IMR-90 (cell line): ENCODE measurements around the gene MAPKAP1. TPM values are rescaled to one million over a fixed set of nuclear protein-coding genes. Genes with fewer than 3 reads are reported as not detected.

Experiments used
- ATAC-seq: fragments of 200-7000 bp; cut with Tn5 transposase; 2 replicates; pipeline ENCODE4 v1.9.1; 2020; ENCODE audit warnings: low read depth, mild to moderate bottlenecking, moderate library complexity
- BruUV-seq: library from RNA; stranded (reverse); fragments of 400-500 nt; replicated peaks from 2 replicates; lab custom pipeline; 2021; lab: Mats Ljungman, UMichigan
- CTCF ChIA-PET: fragments of 300-600 bp; formaldehyde crosslinking; extraction: SDS; loops from one replicate; lab custom pipeline; 2021; ENCODE audit warnings: antibody characterized with exemption; lab: Yijun Ruan, JAX
- POLR2A ChIA-PET: fragments of 300-600 bp; sonication (Branson Sonifier 250); formaldehyde crosslinking; loops from one replicate; lab custom pipeline; 2022; ENCODE audit warnings: antibody characterized with exemption; ENCODE audit not compliant: unreplicated experiment; lab: Charles Lee
- DNase-seq: peaks from one replicate; pipeline ENCODE4 v3.0.0; 2013
- H2AFZ ChIP-seq: replicated peaks from 2 replicates; pipeline ENCODE3; 2013; ENCODE audit warnings: low read length, mild to moderate bottlenecking; ENCODE audit not compliant: poor library complexity
- H2AK5ac ChIP-seq: 2 replicates; pipeline ENCODE4 v1.6.1; 2013; ENCODE audit warnings: low read depth, low read length, inconsistent platforms
- H2AK9ac ChIP-seq: replicated peaks from 2 replicates; pipeline ENCODE3; 2013; ENCODE audit warnings: mild to moderate bottlenecking, low read depth, low read length, moderate library complexity; ENCODE audit not compliant: poor library complexity
- H2BK120ac ChIP-seq: 2 replicates; pipeline ENCODE4 v1.6.1; 2013; ENCODE audit warnings: low read depth, low read length, inconsistent platforms
- H2BK15ac ChIP-seq: 3 replicates; pipeline ENCODE4 v1.6.1; 2013; ENCODE audit warnings: low read depth, low read length, inconsistent platforms
- H2BK20ac ChIP-seq: 2 replicates; pipeline ENCODE4 v1.6.1; 2013; ENCODE audit warnings: low read depth, mild to moderate bottlenecking, inconsistent platforms, low read length, moderate library complexity
- H2BK5ac ChIP-seq: 2 replicates; pipeline ENCODE4 v1.6.1; 2013; ENCODE audit warnings: mild to moderate bottlenecking, low read depth, low read length, inconsistent platforms; ENCODE audit not compliant: poor library complexity, severe bottlenecking
- H3K14ac ChIP-seq: replicated peaks from 2 replicates; pipeline ENCODE4 v1.6.1; 2013; ENCODE audit warnings: low read depth, low read length, inconsistent platforms
- H3K18ac ChIP-seq: 2 replicates; pipeline ENCODE4 v1.6.1; 2013; ENCODE audit warnings: low read depth, low read length, control low read depth
- H3K23ac ChIP-seq: 2 replicates; pipeline ENCODE4 v1.6.1; 2013; ENCODE audit warnings: low read depth, low read length, inconsistent platforms
- H3K27ac ChIP-seq: 2 replicates; pipeline ENCODE4 v1.5.1; 2013; ENCODE audit warnings: mild to moderate bottlenecking, control low read depth, low read length; ENCODE audit not compliant: insufficient read depth
- H3K27me3 ChIP-seq: 2 replicates; pipeline ENCODE4 v1.6.1; 2013; ENCODE audit warnings: low read length; ENCODE audit not compliant: control insufficient read depth, insufficient read depth
- H3K36me3 ChIP-seq: 2 replicates; pipeline ENCODE4 v1.6.1; 2013; ENCODE audit warnings: low read length, mixed read lengths; ENCODE audit not compliant: control insufficient read depth, insufficient read depth
- H3K4ac ChIP-seq: 2 replicates; pipeline ENCODE4 v1.6.1; 2013; ENCODE audit warnings: low read depth, low read length, inconsistent platforms
- H3K4me1 ChIP-seq: 2 replicates; pipeline ENCODE4 v1.6.1; 2013; ENCODE audit warnings: low read length, mixed read lengths; ENCODE audit not compliant: control insufficient read depth, insufficient read depth
- H3K4me2 ChIP-seq: 2 replicates; pipeline ENCODE4 v1.6.1; 2013; ENCODE audit warnings: low read depth, mild to moderate bottlenecking, control low read depth, low read length, moderate library complexity
- H3K4me3 ChIP-seq: 2 replicates; pipeline ENCODE4 v1.5.1; 2013; ENCODE audit warnings: low read depth, mild to moderate bottlenecking, control low read depth, low read length, moderate library complexity; ENCODE audit not compliant: insufficient read depth
- H3K56ac ChIP-seq: 2 replicates; pipeline ENCODE4 v1.6.1; 2013; ENCODE audit warnings: low read length, inconsistent platforms; ENCODE audit not compliant: insufficient read depth; ENCODE audit errors: extremely low read depth
- H3K79me1 ChIP-seq, 2 experiments: 2 replicates each; pipeline ENCODE4 v1.6.1; 2013; ENCODE audit warnings: low read length in 2 of 2, inconsistent platforms in 1 of 2, low read depth in 1 of 2
- H3K9ac ChIP-seq: 2 replicates; pipeline ENCODE4 v1.6.1; 2013; ENCODE audit warnings: low read depth, low read length, control low read depth
- H3K9me1 ChIP-seq: 2 replicates; pipeline ENCODE4 v1.6.1; 2013; ENCODE audit warnings: low read length, inconsistent platforms; ENCODE audit not compliant: insufficient read depth
- H3K9me3 ChIP-seq: 2 replicates; pipeline ENCODE4 v1.6.1; 2013; ENCODE audit warnings: low read length; ENCODE audit not compliant: control insufficient read depth, insufficient read depth
- H4K20me1 ChIP-seq: 2 replicates; pipeline ENCODE4 v1.6.1; 2013; ENCODE audit warnings: low read length, inconsistent platforms; ENCODE audit not compliant: insufficient read depth
- H4K5ac ChIP-seq: 2 replicates; pipeline ENCODE4 v1.6.1; 2013; ENCODE audit warnings: mild to moderate bottlenecking, low read depth, low read length, control low read depth
- H4K8ac ChIP-seq, 2 experiments: 2 replicates each; pipeline ENCODE4 v1.6.1; 2013; ENCODE audit warnings: low read depth in 2 of 2, low read length in 2 of 2, control low read depth in 1 of 2, inconsistent platforms in 1 of 2
- H4K91ac ChIP-seq: 2 replicates; pipeline ENCODE4 v1.6.1; 2013; ENCODE audit warnings: low read depth, low read length, inconsistent platforms; ENCODE audit not compliant: insufficient read depth
- ELK1 ChIP-seq: fragments of 150-350 bp; IDR thresholded peaks from 2 replicates; pipeline ENCODE4 v1.6.1; 2016; ENCODE audit warnings: low read depth, mild to moderate bottlenecking, low read length, moderate library complexity, borderline replicate concordance
- WGBS, 2 experiments: methylation state at CpG; one replicate each; pipeline versions ENCODE4 v1.1.5 to v1.1.7; 2013; ENCODE audit warnings: missing lambda C conversion rate in 2 of 2; ENCODE audit not compliant: insufficient read length in 1 of 2; ENCODE audit errors: extremely low coverage in 2 of 2; 5-methylcytosine and 5-hydroxymethylcytosine counted together
- dilution Hi-C: fragments of 300-500 bp; cut with HindIII; formaldehyde crosslinking; loops from one replicate; pipeline ENCODE4 v1.14.3; 2018; ENCODE audit warnings: low sequenced_read_pairs; ENCODE audit not compliant: unreplicated experiment
- in situ Hi-C: fragments of 300-500 bp; cut with MboI; formaldehyde crosslinking; loops from 3 replicates; pipeline ENCODE4 v1.14.3; 2019; ENCODE audit warnings: low sequenced_read_pairs, inconsistent platforms, mixed read lengths
- intact Hi-C: fragments of 100-400 bp; cut with micrococcal nuclease; formaldehyde crosslinking; loops from 2 replicates; pipeline ENCODE4 v1.10.0; 2022
- polyA plus RNA-seq, 3 experiments: library from polyadenylated mRNA; depleted of rRNA; stranded (reverse); fragments of >200 nt; gene quantifications; 2 replicates each; pipeline ENCODE4 v1.2.3, GENCODE V29; 2012; ENCODE audit warnings: low replicate concordance in 1 of 3
- total RNA-seq: library from RNA; depleted of rRNA; stranded (reverse); fragments of >200 nt; gene quantifications from 2 replicates; pipeline ENCODE4 v1.2.3, GENCODE V29; 2012

Gene MAPKAP1
- total and polyA plus RNA-seq, 2 of the 4 experiments (the other 2 are of a cell fraction), result 87.2 to 158 TPM

- ChIA-PET POLR2A (no interaction called here), CTCF (interaction anchor here (0.9 kb wide), 1 partner anchor 10 kb away, joined by 3 read pairs; no protein-coding TSS in a partner anchor)
- H3K23ac ChIP-seq, result peak overlapping the region; percentile 32; the same call in 1 of the 2 replicates
- H3K9ac ChIP-seq, result no peak overlapping the region
- no TSS peak for BruUV-seq
- no peak overlapping the region for H4K8ac ChIP-seq
- no peak overlapping the region for H2AK9ac ChIP-seq
- H3K27ac ChIP-seq, result no peak overlapping the region
- H3K14ac ChIP-seq, result no peak overlapping the region
- H3K9me1 ChIP-seq, result peaks cover 4% of the 10 kb centered on the region
- TF ChIP-seq ELK1, result no peak
- H2BK120ac ChIP-seq, result no peak overlapping the region
- no peak overlapping the region for H3K4me3 ChIP-seq
- H2BK20ac ChIP-seq, result no peak overlapping the region
- H3K4ac ChIP-seq, result no peak overlapping the region
- H2AK5ac ChIP-seq, result no peak overlapping the region
- peaks cover 5% of the 10 kb centered on the region for H3K4me1 ChIP-seq
- H2BK15ac ChIP-seq, result no peak overlapping the region
- no peak overlapping the region for H4K91ac ChIP-seq
- H3K4me2 ChIP-seq, result peak overlapping the region; percentile 89
- no peak overlapping the region for H4K5ac ChIP-seq
- dilution Hi-C loops, result no loop called here
- intact Hi-C loops, result loop anchor here (2.0 to 10.0 kb wide), 6 partner anchors 77 to 745 kb away; no protein-coding TSS in a partner anchor
- DNase-seq (peak; percentile 79), ATAC-seq (no peak)
- no peaks in the 10 kb centered on the region for H3K27me3 ChIP-seq
- peaks cover 8% of the 10 kb centered on the region; the same call in 1 of the 2 replicates for H4K20me1 ChIP-seq
- no peak overlapping the region for H3K56ac ChIP-seq
- no peak overlapping the region; the same call in 1 of the 2 replicates for H3K18ac ChIP-seq
- no peaks in the 10 kb centered on the region for H3K9me3 ChIP-seq
- in situ Hi-C loops, result no loop called here
- no peak overlapping the region for H2AFZ ChIP-seq
- H3K79me1 ChIP-seq, result peaks cover 10 to 43% of the 10 kb centered on the region in 2 experiments; a peak in 3 of 4 replicates
- WGBS, 2 experiments, result no CpG with 5 or more reads among the region's 4 CpGs
- no peaks in the 10 kb centered on the region for H3K36me3 ChIP-seq
- H2BK5ac ChIP-seq, result no peak overlapping the region
Observed at GRCh38 chr9:125749951-125750626, 43.1 kb upstream of the MAPKAP1 start.
